IMR-90 (cell line): ENCODE results near the gene ATP2B1. TPM values are rescaled to one million over a fixed set of nuclear protein-coding genes. Genes with fewer than 3 reads are reported as not detected.

Experiments used
- ATAC-seq: fragments of 200-7000 bp; cut with Tn5 transposase; 2 replicates; pipeline ENCODE4 v1.9.1; 2020; ENCODE audit warnings: low read depth, mild to moderate bottlenecking, moderate library complexity
- BruUV-seq: library from RNA; stranded (reverse); fragments of 400-500 nt; replicated peaks from 2 replicates; lab custom pipeline; 2021; lab: Mats Ljungman, UMichigan
- CTCF ChIA-PET: fragments of 300-600 bp; formaldehyde crosslinking; extraction: SDS; loops from one replicate; lab custom pipeline; 2021; ENCODE audit warnings: antibody characterized with exemption; lab: Yijun Ruan, JAX
- POLR2A ChIA-PET: fragments of 300-600 bp; sonication (Branson Sonifier 250); formaldehyde crosslinking; loops from one replicate; lab custom pipeline; 2022; ENCODE audit warnings: antibody characterized with exemption; ENCODE audit not compliant: unreplicated experiment; lab: Charles Lee
- DNase-seq: peaks from one replicate; pipeline ENCODE4 v3.0.0; 2013
- H2AFZ ChIP-seq: replicated peaks from 2 replicates; pipeline ENCODE3; 2013; ENCODE audit warnings: low read length, mild to moderate bottlenecking; ENCODE audit not compliant: poor library complexity
- H2AK5ac ChIP-seq: 2 replicates; pipeline ENCODE4 v1.6.1; 2013; ENCODE audit warnings: low read depth, low read length, inconsistent platforms
- H2AK9ac ChIP-seq: replicated peaks from 2 replicates; pipeline ENCODE3; 2013; ENCODE audit warnings: mild to moderate bottlenecking, low read depth, low read length, moderate library complexity; ENCODE audit not compliant: poor library complexity
- H2BK120ac ChIP-seq: 2 replicates; pipeline ENCODE4 v1.6.1; 2013; ENCODE audit warnings: low read depth, low read length, inconsistent platforms
- H2BK15ac ChIP-seq: 3 replicates; pipeline ENCODE4 v1.6.1; 2013; ENCODE audit warnings: low read depth, low read length, inconsistent platforms
- H2BK20ac ChIP-seq: 2 replicates; pipeline ENCODE4 v1.6.1; 2013; ENCODE audit warnings: low read depth, mild to moderate bottlenecking, inconsistent platforms, low read length, moderate library complexity
- H2BK5ac ChIP-seq: 2 replicates; pipeline ENCODE4 v1.6.1; 2013; ENCODE audit warnings: mild to moderate bottlenecking, low read depth, low read length, inconsistent platforms; ENCODE audit not compliant: poor library complexity, severe bottlenecking
- H3K14ac ChIP-seq: replicated peaks from 2 replicates; pipeline ENCODE4 v1.6.1; 2013; ENCODE audit warnings: low read depth, low read length, inconsistent platforms
- H3K18ac ChIP-seq: 2 replicates; pipeline ENCODE4 v1.6.1; 2013; ENCODE audit warnings: low read depth, low read length, control low read depth
- H3K23ac ChIP-seq: 2 replicates; pipeline ENCODE4 v1.6.1; 2013; ENCODE audit warnings: low read depth, low read length, inconsistent platforms
- H3K27ac ChIP-seq: 2 replicates; pipeline ENCODE4 v1.5.1; 2013; ENCODE audit warnings: mild to moderate bottlenecking, control low read depth, low read length; ENCODE audit not compliant: insufficient read depth
- H3K27me3 ChIP-seq: 2 replicates; pipeline ENCODE4 v1.6.1; 2013; ENCODE audit warnings: low read length; ENCODE audit not compliant: control insufficient read depth, insufficient read depth
- H3K36me3 ChIP-seq: 2 replicates; pipeline ENCODE4 v1.6.1; 2013; ENCODE audit warnings: low read length, mixed read lengths; ENCODE audit not compliant: control insufficient read depth, insufficient read depth
- H3K4ac ChIP-seq: 2 replicates; pipeline ENCODE4 v1.6.1; 2013; ENCODE audit warnings: low read depth, low read length, inconsistent platforms
- H3K4me1 ChIP-seq: 2 replicates; pipeline ENCODE4 v1.6.1; 2013; ENCODE audit warnings: low read length, mixed read lengths; ENCODE audit not compliant: control insufficient read depth, insufficient read depth
- H3K4me2 ChIP-seq: 2 replicates; pipeline ENCODE4 v1.6.1; 2013; ENCODE audit warnings: low read depth, mild to moderate bottlenecking, control low read depth, low read length, moderate library complexity
- H3K4me3 ChIP-seq: 2 replicates; pipeline ENCODE4 v1.5.1; 2013; ENCODE audit warnings: low read depth, mild to moderate bottlenecking, control low read depth, low read length, moderate library complexity; ENCODE audit not compliant: insufficient read depth
- H3K56ac ChIP-seq: 2 replicates; pipeline ENCODE4 v1.6.1; 2013; ENCODE audit warnings: low read length, inconsistent platforms; ENCODE audit not compliant: insufficient read depth; ENCODE audit errors: extremely low read depth
- H3K79me1 ChIP-seq, 2 experiments: 2 replicates each; pipeline ENCODE4 v1.6.1; 2013; ENCODE audit warnings: low read length in 2 of 2, inconsistent platforms in 1 of 2, low read depth in 1 of 2
- H3K9ac ChIP-seq: 2 replicates; pipeline ENCODE4 v1.6.1; 2013; ENCODE audit warnings: low read depth, low read length, control low read depth
- H3K9me1 ChIP-seq: 2 replicates; pipeline ENCODE4 v1.6.1; 2013; ENCODE audit warnings: low read length, inconsistent platforms; ENCODE audit not compliant: insufficient read depth
- H3K9me3 ChIP-seq: 2 replicates; pipeline ENCODE4 v1.6.1; 2013; ENCODE audit warnings: low read length; ENCODE audit not compliant: control insufficient read depth, insufficient read depth
- H4K20me1 ChIP-seq: 2 replicates; pipeline ENCODE4 v1.6.1; 2013; ENCODE audit warnings: low read length, inconsistent platforms; ENCODE audit not compliant: insufficient read depth
- H4K5ac ChIP-seq: 2 replicates; pipeline ENCODE4 v1.6.1; 2013; ENCODE audit warnings: mild to moderate bottlenecking, low read depth, low read length, control low read depth
- H4K8ac ChIP-seq, 2 experiments: 2 replicates each; pipeline ENCODE4 v1.6.1; 2013; ENCODE audit warnings: low read depth in 2 of 2, low read length in 2 of 2, control low read depth in 1 of 2, inconsistent platforms in 1 of 2
- H4K91ac ChIP-seq: 2 replicates; pipeline ENCODE4 v1.6.1; 2013; ENCODE audit warnings: low read depth, low read length, inconsistent platforms; ENCODE audit not compliant: insufficient read depth
- BHLHE40 ChIP-seq: fragments of 150-350 bp; IDR thresholded peaks from 2 replicates; pipeline ENCODE4 v1.6.1; 2016; ENCODE audit warnings: mild to moderate bottlenecking, low read depth, low read length
- FOS ChIP-seq: fragments of 150-350 bp; IDR thresholded peaks from 2 replicates; pipeline ENCODE4 v1.6.1; 2016; ENCODE audit warnings: low read depth, low read length
- MAZ ChIP-seq: IDR thresholded peaks from 2 replicates; pipeline ENCODE4 v1.6.1; 2012; ENCODE audit warnings: low read depth, mild to moderate bottlenecking, low read length, improper control_type of control experiment, moderate library complexity, borderline replicate concordance
- MXI1 ChIP-seq: IDR thresholded peaks from 2 replicates; pipeline ENCODE4 v1.6.1; 2012; ENCODE audit warnings: low read depth, mild to moderate bottlenecking, low read length, moderate library complexity, borderline replicate concordance
- NFE2L2 ChIP-seq: fragments of 150-350 bp; IDR thresholded peaks from 2 replicates; pipeline ENCODE4 v1.6.1; 2016; ENCODE audit warnings: low read depth, mild to moderate bottlenecking, low read length
- RFX5 ChIP-seq: IDR thresholded peaks from 2 replicates; pipeline ENCODE4 v1.8.0; 2012; ENCODE audit warnings: low read depth, mild to moderate bottlenecking, low read length, moderate library complexity
- WGBS, 2 experiments: methylation state at CpG; one replicate each; pipeline versions ENCODE4 v1.1.5 to v1.1.7; 2013; ENCODE audit warnings: missing lambda C conversion rate in 2 of 2; ENCODE audit not compliant: insufficient read length in 1 of 2; ENCODE audit errors: extremely low coverage in 2 of 2; 5-methylcytosine and 5-hydroxymethylcytosine counted together
- dilution Hi-C: fragments of 300-500 bp; cut with HindIII; formaldehyde crosslinking; loops from one replicate; pipeline ENCODE4 v1.14.3; 2018; ENCODE audit warnings: low sequenced_read_pairs; ENCODE audit not compliant: unreplicated experiment
- in situ Hi-C: fragments of 300-500 bp; cut with MboI; formaldehyde crosslinking; loops from 3 replicates; pipeline ENCODE4 v1.14.3; 2019; ENCODE audit warnings: low sequenced_read_pairs, inconsistent platforms, mixed read lengths
- intact Hi-C: fragments of 100-400 bp; cut with micrococcal nuclease; formaldehyde crosslinking; loops from 2 replicates; pipeline ENCODE4 v1.10.0; 2022
- polyA plus RNA-seq, 3 experiments: library from polyadenylated mRNA; depleted of rRNA; stranded (reverse); fragments of >200 nt; gene quantifications; 2 replicates each; pipeline ENCODE4 v1.2.3, GENCODE V29; 2012; ENCODE audit warnings: low replicate concordance in 1 of 3
- total RNA-seq: library from RNA; depleted of rRNA; stranded (reverse); fragments of >200 nt; gene quantifications from 2 replicates; pipeline ENCODE4 v1.2.3, GENCODE V29; 2012
- TF ChIP-seq, protein P1 (sequence below): conservative IDR thresholded peaks from 2 replicates; pipeline ENCODE4 v1.5.1; 2012; ENCODE audit warnings: mild to moderate bottlenecking, low read depth, low read length, improper control_type of control experiment
- TF ChIP-seq, protein P2 (sequence below): fragments of 150-350 bp; IDR thresholded peaks from 2 replicates; pipeline ENCODE4 v1.6.1; 2016; ENCODE audit warnings: low read depth, mild to moderate bottlenecking, low read length, moderate library complexity, borderline replicate concordance

Gene ATP2B1
- total and polyA plus RNA-seq, 2 of the 4 experiments (the other 2 are of a cell fraction), result 9.9 to 32.6 TPM

DNA sequence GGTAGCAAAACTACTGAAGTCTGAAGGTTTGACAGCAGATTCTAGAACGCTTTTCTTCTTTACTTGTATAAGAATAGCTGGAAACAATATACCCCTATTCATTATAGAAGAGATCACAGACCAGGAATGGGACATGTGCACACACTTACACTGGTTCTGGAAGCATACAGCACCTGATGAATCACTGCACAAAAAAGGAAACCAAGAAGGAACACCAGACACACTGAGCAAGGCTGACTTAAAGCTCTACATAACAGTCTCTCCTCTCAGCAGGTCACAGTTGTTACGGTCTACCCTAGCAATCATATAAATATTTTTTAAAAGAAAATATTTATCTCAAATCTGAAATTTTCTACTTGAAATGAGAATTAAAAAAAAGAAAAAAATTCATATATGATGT lies 13.5 kb downstream of the ATP2B1 start:
- CTCF ChIA-PET, result interaction anchor here (0.7 kb wide), 1 partner anchor 77 kb away, joined by 3 read pairs; no protein-coding TSS in a partner anchor
- TF ChIP-seq MAZ, result no peak
- TF ChIP-seq, protein P1, sequence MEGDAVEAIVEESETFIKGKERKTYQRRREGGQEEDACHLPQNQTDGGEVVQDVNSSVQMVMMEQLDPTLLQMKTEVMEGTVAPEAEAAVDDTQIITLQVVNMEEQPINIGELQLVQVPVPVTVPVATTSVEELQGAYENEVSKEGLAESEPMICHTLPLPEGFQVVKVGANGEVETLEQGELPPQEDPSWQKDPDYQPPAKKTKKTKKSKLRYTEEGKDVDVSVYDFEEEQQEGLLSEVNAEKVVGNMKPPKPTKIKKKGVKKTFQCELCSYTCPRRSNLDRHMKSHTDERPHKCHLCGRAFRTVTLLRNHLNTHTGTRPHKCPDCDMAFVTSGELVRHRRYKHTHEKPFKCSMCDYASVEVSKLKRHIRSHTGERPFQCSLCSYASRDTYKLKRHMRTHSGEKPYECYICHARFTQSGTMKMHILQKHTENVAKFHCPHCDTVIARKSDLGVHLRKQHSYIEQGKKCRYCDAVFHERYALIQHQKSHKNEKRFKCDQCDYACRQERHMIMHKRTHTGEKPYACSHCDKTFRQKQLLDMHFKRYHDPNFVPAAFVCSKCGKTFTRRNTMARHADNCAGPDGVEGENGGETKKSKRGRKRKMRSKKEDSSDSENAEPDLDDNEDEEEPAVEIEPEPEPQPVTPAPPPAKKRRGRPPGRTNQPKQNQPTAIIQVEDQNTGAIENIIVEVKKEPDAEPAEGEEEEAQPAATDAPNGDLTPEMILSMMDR, result no peak
- TF ChIP-seq BHLHE40, result no peak
- TF ChIP-seq FOS, result no peak
- TF ChIP-seq, protein P2, sequence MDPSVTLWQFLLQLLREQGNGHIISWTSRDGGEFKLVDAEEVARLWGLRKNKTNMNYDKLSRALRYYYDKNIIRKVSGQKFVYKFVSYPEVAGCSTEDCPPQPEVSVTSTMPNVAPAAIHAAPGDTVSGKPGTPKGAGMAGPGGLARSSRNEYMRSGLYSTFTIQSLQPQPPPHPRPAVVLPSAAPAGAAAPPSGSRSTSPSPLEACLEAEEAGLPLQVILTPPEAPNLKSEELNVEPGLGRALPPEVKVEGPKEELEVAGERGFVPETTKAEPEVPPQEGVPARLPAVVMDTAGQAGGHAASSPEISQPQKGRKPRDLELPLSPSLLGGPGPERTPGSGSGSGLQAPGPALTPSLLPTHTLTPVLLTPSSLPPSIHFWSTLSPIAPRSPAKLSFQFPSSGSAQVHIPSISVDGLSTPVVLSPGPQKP, result no peak
- TF ChIP-seq MXI1, result no peak
- no peak for TF ChIP-seq RFX5
- no peak for TF ChIP-seq NFE2L2
- Histone ChIP-seq H4K8ac (no peak overlapping the region), H2BK20ac (no peak overlapping the region), H2BK5ac (no peak overlapping the region), H3K4me1 (peaks cover 2% of the 10 kb centered on the region; the same call in 1 of the 2 replicates), H3K27me3 (no peaks in the 10 kb centered on the region), H4K5ac (no peak overlapping the region), H3K9ac (no peak overlapping the region), H3K27ac (no peak overlapping the region), H3K9me3 (no peaks in the 10 kb centered on the region), H3K14ac (no peak overlapping the region), H3K23ac (no peak overlapping the region), H2AK5ac (no peak overlapping the region), H2AFZ (no peak overlapping the region), H4K91ac (no peak overlapping the region), H2BK120ac (no peak overlapping the region), H3K56ac (no peak overlapping the region), H3K36me3 (no peaks in the 10 kb centered on the region), H3K4ac (no peak overlapping the region), H3K79me1 (peaks cover 3 to 63% of the 10 kb centered on the region in 2 experiments), H2BK15ac (no peak overlapping the region), H3K18ac (no peak overlapping the region), H3K9me1 (peaks cover 6% of the 10 kb centered on the region; the same call in 1 of the 2 replicates), H2AK9ac (no peak overlapping the region), H3K4me2 (0 out of 2 replicates have a peak overlapping the region, but pooled peaks have one; percentile 26), H3K4me3 (no peak overlapping the region), H4K20me1 (peaks cover 45% of the 10 kb centered on the region)
- dilution Hi-C loops (no loop called here), intact Hi-C loops (no loop called here), in situ Hi-C loops (no loop called here)
- DNase-seq, result peak; percentile 77
- POLR2A ChIA-PET, result no interaction called here
- BruUV-seq, result no TSS peak
- no CpG with 5 or more reads among the region's 2 CpGs for WGBS, 2 experiments
- ATAC-seq, result peak; percentile 75
